Tibial nerve (tissue), 4 donors: ENCODE results near the gene MTMR3.

Experiments used
- EP300 ChIP-seq, 2 donors: sonication (generic); formaldehyde crosslinking; IDR thresholded peaks; one replicate each; pipeline ENCODE4 v1.6.1; 2017; ENCODE audit warnings: antibody characterized with exemption in 2 of 2, mild to moderate bottlenecking in 1 of 2
- TF ChIP-seq, protein P1 (sequence below), 5 experiments: fragments of 200-600 bp in 3 of 5; fragments of 450-650 bp in 2 of 5; sonication (generic) in 3 of 5; IDR thresholded peaks; one replicate each; pipeline ENCODE4 v1.5.1; 2016 to 2019; ENCODE audit warnings: antibody characterized with exemption in 5 of 5, mild to moderate bottlenecking in 3 of 5, moderate library complexity in 2 of 5

DNA sequence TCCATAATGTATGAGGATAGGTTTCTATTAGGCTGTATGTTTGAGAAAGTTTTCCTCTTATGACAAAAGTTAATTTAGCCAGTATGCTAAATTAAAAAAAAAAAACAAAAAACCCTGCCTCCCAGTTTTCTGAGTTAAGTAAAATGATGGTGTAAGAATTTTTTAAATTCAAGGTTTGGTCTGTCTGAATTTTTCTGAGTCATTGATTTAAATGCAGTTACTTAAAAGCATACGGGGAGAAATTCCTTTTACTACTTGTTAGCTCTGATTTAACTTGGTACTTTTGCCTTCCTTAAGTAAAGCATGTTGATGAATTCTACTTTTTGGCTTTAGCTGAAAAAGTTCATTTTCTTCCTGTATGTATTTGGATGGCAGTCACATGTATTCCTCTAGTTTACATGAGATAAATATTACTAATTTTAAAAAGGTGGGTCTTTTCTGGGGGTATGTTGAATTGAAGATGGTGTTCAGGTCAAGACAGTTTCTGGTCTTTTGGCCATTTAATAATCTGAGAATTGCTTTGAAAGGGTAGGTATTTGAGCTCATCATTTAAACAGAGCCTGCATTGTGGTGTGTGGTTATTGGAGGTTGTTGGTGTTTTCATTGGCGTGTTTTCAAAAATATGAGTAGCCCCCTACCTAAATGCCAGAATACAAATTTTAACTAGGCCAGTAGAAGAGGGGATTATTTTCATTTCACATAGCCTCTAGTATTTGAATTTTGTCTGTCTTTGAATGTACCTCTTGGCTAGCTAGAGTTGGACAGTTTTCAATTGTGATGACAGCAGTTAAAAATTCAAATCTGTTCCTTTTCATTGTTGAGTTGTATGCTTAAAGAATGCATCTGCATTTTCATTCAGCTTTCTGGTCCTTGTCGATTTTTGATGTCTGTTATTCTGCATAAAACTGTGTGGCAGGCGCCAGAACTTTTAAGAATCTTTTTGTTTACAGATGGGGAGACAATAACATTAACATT is 64.7 kb downstream of the MTMR3 start:
- TF ChIP-seq, protein P1, sequence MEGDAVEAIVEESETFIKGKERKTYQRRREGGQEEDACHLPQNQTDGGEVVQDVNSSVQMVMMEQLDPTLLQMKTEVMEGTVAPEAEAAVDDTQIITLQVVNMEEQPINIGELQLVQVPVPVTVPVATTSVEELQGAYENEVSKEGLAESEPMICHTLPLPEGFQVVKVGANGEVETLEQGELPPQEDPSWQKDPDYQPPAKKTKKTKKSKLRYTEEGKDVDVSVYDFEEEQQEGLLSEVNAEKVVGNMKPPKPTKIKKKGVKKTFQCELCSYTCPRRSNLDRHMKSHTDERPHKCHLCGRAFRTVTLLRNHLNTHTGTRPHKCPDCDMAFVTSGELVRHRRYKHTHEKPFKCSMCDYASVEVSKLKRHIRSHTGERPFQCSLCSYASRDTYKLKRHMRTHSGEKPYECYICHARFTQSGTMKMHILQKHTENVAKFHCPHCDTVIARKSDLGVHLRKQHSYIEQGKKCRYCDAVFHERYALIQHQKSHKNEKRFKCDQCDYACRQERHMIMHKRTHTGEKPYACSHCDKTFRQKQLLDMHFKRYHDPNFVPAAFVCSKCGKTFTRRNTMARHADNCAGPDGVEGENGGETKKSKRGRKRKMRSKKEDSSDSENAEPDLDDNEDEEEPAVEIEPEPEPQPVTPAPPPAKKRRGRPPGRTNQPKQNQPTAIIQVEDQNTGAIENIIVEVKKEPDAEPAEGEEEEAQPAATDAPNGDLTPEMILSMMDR (IDR thresholded peaks at IDR 0.05), result no peak
- TF ChIP-seq EP300 (IDR thresholded peaks at IDR 0.05), result no peak
